B cell (primary cell): ENCODE data around the gene RSPRY1.

ENCODE experiments used
- CTCF ChIP-seq: fragments of 200-600 bp; IDR thresholded peaks from one replicate; pipeline ENCODE4 v1.8.0; 2022; ENCODE audit warnings: antibody characterized with exemption, mild to moderate bottlenecking
- EZH2 ChIP-seq: IDR thresholded peaks from 2 replicates; pipeline ENCODE4 v1.6.1; 2012; ENCODE audit warnings: borderline replicate concordance, low read depth, mild to moderate bottlenecking, moderate library complexity, low read length; ENCODE audit not compliant: insufficient read depth, poor library complexity, severe bottlenecking

DNA sequence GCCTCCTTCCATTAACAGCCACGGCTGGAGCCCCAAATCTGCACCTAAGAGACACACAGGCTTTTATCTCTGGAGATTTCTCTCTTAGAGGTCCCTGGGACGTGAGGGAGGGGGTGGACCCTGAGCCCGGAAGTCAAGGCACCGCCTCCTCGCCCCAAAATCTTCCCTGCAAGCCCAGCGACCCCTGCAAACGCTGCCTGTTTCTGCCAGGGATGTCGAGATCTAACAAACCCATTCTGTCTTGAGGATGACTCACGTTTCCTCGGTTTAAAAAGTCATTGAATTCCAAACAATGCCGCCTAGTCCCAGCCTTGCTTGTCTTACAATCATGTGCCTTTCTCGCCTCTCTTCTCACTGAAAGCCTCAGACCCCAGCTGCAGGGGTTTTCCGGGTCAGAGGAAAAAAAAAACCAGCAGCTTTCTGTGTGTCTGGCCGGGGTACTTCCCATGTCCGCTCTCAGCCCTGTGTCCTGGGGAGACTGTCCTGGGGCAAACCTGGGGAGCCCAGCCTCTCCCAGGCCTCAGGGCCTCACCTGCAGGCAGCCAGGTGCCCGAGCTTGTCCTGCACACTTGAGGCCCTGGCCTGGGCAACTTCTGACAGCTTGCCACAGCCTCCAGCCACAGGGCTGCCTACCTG, 74.3 kb downstream of the RSPRY1 start:
- TF ChIP-seq CTCF (no peak), EZH2 (no peak)
